Hepatocyte (in vitro differentiated cells): Measurements from ENCODE around the gene RBM8A.

Experiments
- CTCF ChIP-seq: fragments of 200-600 bp; sonication (generic); IDR thresholded peaks from 2 replicates; pipeline ENCODE4 v1.5.1; 2016; ENCODE audit warnings: antibody characterized with exemption, mild to moderate bottlenecking; ENCODE audit not compliant: poor library complexity
- EZH2 ChIP-seq: fragments of 200-600 bp; sonication (generic); IDR thresholded peaks from 2 replicates; pipeline ENCODE4 v1.6.1; 2016; ENCODE audit warnings: antibody characterized with exemption, mild to moderate bottlenecking, borderline replicate concordance
- EZH2phosphoT487 ChIP-seq: fragments of 200-600 bp; sonication (generic); IDR thresholded peaks from one replicate; pipeline ENCODE4 v1.6.1; 2018; ENCODE audit warnings: antibody characterized with exemption, mild to moderate bottlenecking, low read depth, moderate library complexity; ENCODE audit not compliant: unreplicated experiment, severe bottlenecking

- no peak for TF ChIP-seq CTCF
- TF ChIP-seq EZH2 = no peak
- no peak for TF ChIP-seq EZH2phosphoT487
These were observed 8.0 kb downstream of the RBM8A start for GRCh38 chr1:145918992-145919939.
